ENCODE measurements around the gene SH3BP1.

DNA sequence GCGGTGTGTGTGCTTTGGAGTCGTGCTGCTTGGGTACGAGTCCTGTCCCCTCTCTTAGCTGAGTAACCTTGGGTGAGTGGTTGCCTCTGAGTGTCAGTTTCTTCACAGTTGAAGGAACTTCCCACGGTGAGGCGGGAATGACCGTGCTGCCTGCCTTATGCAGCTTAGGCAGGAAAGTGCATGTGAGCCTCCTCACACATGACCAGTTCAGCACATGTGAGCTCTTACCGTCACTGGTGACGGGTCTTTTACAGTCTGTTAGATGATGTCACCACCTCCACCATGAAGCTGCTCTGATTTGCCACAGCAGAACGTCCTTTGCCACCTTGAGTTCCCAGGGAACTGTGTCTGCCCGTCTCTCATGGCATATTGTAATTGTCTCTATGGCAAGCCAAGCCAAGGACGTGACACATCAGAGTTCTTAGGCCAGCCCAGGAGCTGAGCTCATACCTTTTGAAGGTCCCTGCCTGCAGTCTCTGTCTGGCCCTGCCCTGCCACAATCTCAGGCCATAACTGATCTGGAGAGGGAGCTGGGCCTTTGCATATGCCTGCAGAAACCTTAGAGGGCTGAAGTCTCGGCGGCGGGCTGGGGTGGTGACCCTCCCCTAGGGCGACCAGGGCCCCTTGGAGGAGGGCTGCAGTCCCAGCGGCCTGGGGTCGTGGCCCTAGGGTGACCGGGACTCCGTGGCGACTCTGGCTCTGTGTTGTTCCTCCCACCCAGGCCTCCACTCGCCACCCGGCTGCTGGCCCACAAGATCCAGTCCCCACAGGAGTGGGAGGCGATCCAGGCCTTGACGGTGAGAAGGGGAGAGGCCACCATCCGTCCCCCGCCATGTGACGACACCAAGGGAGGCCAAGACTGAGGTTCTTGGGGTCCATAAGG is 23.0 kb upstream of the SH3BP1 start:
- TF ChIP-seq CTCF (IDR thresholded peaks at IDR 0.05; ENCODE audit: insufficient read depth, low read length, poor library complexity, severe bottlenecking) (no peak), EZH2phosphoT487 (conservative IDR thresholded peaks at IDR 0.05; ENCODE audit: low read length) (no peak)
